ENCODE data around the gene GFOD1.

DNA sequence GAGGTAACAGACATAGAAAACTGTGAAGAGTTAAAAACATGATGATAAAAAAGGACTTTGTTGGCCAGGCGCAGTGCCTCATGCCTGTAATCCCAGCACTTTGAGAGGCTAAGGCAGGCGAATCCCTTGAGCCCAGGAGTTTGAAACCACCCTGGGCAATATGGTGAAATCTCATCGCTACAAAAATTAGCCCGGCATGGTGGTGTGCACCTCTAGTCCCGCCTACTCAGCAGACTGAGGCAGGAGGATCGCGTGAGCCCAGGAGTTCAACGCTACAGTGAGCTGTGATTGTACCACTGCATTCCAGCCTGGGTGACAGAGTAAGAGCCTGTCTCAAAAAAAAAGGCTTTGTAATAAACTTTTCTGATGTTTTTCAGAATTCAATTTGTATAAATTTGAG lies 60.1 kb downstream of the GFOD1 start:
- TF ChIP-seq, protein P1, sequence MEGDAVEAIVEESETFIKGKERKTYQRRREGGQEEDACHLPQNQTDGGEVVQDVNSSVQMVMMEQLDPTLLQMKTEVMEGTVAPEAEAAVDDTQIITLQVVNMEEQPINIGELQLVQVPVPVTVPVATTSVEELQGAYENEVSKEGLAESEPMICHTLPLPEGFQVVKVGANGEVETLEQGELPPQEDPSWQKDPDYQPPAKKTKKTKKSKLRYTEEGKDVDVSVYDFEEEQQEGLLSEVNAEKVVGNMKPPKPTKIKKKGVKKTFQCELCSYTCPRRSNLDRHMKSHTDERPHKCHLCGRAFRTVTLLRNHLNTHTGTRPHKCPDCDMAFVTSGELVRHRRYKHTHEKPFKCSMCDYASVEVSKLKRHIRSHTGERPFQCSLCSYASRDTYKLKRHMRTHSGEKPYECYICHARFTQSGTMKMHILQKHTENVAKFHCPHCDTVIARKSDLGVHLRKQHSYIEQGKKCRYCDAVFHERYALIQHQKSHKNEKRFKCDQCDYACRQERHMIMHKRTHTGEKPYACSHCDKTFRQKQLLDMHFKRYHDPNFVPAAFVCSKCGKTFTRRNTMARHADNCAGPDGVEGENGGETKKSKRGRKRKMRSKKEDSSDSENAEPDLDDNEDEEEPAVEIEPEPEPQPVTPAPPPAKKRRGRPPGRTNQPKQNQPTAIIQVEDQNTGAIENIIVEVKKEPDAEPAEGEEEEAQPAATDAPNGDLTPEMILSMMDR (IDR thresholded peaks at IDR 0.05): no peak
- no peak for TF ChIP-seq POLR2A (IDR thresholded peaks at IDR 0.05)
